Smooth muscle cell of trachea (primary cell): ENCODE results near the gene FTH1. TPM values are rescaled to one million over a fixed set of nuclear protein-coding genes. Genes with fewer than 3 reads are reported as not detected.

Experiments used
- total RNA-seq: library from RNA; depleted of rRNA; stranded (reverse); fragments of >200 nt; gene quantifications from 2 replicates; pipeline ENCODE4 v1.2.1, GENCODE V29; 2014

Gene FTH1
- total RNA-seq = 2,813 and 3,530 TPM in 2 replicates

DNA sequence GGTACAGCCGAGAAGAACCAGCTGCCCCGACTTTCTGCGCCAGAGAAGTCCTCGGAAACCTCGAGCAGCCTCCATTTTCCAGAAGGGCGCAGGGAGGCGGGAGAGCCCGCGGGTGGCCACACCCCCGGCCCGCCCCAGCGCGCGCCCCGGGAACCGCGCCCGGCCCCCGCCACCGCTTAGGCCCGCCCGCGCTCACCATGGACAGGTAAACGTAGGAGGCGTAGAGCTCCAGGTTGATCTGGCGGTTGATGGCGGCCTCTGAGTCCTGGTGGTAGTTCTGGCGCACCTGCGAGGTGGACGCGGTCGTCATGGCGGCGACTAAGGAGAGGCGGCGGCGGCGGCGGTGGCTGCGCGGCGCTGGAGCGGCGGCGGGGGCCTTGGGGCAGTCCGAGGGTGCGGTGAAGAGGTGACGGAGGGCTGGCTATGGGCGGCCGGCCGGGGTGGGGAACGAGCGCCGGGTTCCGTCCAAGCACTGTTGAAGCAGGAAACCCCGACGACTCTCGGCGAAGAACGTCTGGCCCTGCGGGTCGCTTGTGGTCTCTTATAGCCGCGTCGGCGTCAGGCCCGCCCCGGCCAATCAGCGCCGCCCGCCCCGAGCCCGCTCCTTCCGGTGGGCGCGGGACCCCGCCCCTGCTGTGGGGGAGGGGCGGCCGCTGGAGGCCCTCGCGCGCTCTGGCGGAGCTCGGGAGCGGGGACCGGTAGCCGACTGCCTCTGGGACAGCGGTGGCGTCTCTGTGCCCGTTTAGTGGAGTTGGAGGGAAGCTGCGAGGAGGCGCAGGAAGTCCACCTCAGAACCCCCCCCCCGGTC is at the start of gene FTH1:
Gene FTH1 (minus strand): TSS at position 519 of the 808 bp plus-strand sequence. CDS start 209 bp downstream, at position 310.

DNA sequence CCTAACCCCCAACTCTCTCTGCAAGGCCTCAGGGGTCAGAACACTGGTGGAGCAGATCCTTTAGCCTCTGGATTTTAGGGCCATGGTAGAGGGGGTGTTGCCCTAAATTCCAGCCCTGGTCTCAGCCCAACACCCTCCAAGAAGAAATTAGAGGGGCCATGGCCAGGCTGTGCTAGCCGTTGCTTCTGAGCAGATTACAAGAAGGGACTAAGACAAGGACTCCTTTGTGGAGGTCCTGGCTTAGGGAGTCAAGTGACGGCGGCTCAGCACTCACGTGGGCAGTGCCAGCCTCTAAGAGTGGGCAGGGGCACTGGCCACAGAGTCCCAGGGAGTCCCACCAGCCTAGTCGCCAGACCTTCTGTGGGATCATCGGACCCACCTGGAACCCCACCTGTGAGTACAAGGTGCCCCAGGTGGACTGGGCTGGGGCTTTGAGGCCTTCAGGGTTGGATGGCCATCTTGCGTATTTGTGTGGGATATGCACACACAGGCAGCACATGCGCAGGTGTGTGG is 17.3 kb downstream of the FTH1 start, which contains the start of gene BEST1:
Gene BEST1 (plus strand): TSS at position 317 of the 513 bp plus-strand sequence. CDS start 1,456 bp downstream, outside the sequence.

DNA sequence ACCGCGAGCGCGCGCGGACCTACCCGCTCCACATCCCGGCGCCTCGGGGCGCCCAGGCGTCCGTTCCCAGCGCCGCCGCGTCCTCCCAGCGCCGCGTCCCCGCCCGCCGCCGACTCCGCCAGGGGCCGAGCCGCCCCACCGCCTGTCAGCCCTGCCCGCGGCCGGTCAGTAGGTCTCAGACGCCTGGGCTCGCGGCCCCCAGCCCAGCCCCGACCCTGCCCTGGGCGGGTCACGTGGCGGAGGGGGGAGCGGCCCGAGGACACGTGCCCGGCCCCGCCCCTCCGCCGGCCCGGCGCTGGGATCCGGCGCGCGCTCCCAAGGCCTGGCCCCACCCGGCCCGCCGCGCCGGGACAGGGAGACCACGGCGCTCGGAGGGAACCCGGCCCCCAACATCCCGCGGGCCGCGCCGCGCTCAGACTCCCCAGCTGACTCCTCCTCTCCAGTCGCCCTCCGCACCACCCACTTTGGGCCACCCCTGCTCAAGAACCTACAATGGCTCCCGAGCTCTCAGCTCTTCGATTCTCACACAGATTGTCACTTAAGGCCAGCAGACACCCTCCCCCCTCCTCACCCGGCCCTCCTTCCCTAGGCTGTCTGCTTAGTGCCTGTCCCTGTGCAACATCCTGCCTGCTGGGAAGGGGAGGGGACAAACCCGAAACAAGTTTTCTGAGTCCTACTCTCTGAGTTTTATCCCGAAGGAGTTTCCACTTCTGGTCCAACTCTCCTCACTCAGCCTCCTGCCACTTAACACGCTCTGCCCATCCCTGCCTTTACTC is 49.9 kb downstream of the FTH1 start, which contains the start of gene RAB3IL1:
Gene RAB3IL1 (minus strand): TSS at position 233 of the 776 bp plus-strand sequence. CDS start 199 bp downstream, at position 34.

Other genes with a start within 250 kb of the FTH1 start
- 0.15 and 0.17 TPM in 2 replicates for gene MYRF, start 215.0 kb downstream of the FTH1 start, total RNA-seq
- gene TMEM258, start 175.0 kb downstream of the FTH1 start, total RNA-seq = 42.3 and 63.2 TPM in 2 replicates
- 4.1 and 25.2 TPM in 2 replicates for gene FEN1, start 174.7 kb downstream of the FTH1 start, total RNA-seq
- gene FADS1, start 150.6 kb downstream of the FTH1 start, total RNA-seq = 112 and 128 TPM in 2 replicates
- gene FADS2, start 139.3 kb downstream of the FTH1 start, total RNA-seq = 349 and 427 TPM in 2 replicates
- 41.2 and 173 TPM in 2 replicates for gene FADS3, start 76.1 kb downstream of the FTH1 start, total RNA-seq
- 19.2 and 30.6 TPM in 2 replicates for gene RAB3IL1, start 50.1 kb downstream of the FTH1 start, total RNA-seq
- gene BEST1, start 17.3 kb downstream of the FTH1 start, total RNA-seq = 3.2 and 13.1 TPM in 2 replicates
- gene INCENP, start 156.4 kb upstream of the FTH1 start, total RNA-seq = 15.2 and 29.1 TPM in 2 replicates
- not detected in 2 replicates for gene SCGB1D1, start 222.6 kb upstream of the FTH1 start, total RNA-seq
- gene SCGB2A1, start 241.0 kb upstream of the FTH1 start, total RNA-seq = not detected in 2 replicates